IMR-90 (cell line): ENCODE data around the gene EDC4. TPM values are rescaled to one million over a fixed set of nuclear protein-coding genes. Genes with fewer than 3 reads are reported as not detected.

Experiments
- ATAC-seq: fragments of 200-7000 bp; cut with Tn5 transposase; 2 replicates; pipeline ENCODE4 v1.9.1; 2020; ENCODE audit warnings: low read depth, mild to moderate bottlenecking, moderate library complexity
- BruUV-seq: library from RNA; stranded (reverse); fragments of 400-500 nt; replicated peaks from 2 replicates; lab custom pipeline; 2021; lab: Mats Ljungman, UMichigan
- CTCF ChIA-PET: fragments of 300-600 bp; formaldehyde crosslinking; extraction: SDS; loops from one replicate; lab custom pipeline; 2021; ENCODE audit warnings: antibody characterized with exemption; lab: Yijun Ruan, JAX
- POLR2A ChIA-PET: fragments of 300-600 bp; sonication (Branson Sonifier 250); formaldehyde crosslinking; loops from one replicate; lab custom pipeline; 2022; ENCODE audit warnings: antibody characterized with exemption; ENCODE audit not compliant: unreplicated experiment; lab: Charles Lee
- DNase-seq: peaks from one replicate; pipeline ENCODE4 v3.0.0; 2013
- H2AFZ ChIP-seq: replicated peaks from 2 replicates; pipeline ENCODE3; 2013; ENCODE audit warnings: low read length, mild to moderate bottlenecking; ENCODE audit not compliant: poor library complexity
- H2AK5ac ChIP-seq: 2 replicates; pipeline ENCODE4 v1.6.1; 2013; ENCODE audit warnings: low read depth, low read length, inconsistent platforms
- H2AK9ac ChIP-seq: replicated peaks from 2 replicates; pipeline ENCODE3; 2013; ENCODE audit warnings: mild to moderate bottlenecking, low read depth, low read length, moderate library complexity; ENCODE audit not compliant: poor library complexity
- H2BK120ac ChIP-seq: 2 replicates; pipeline ENCODE4 v1.6.1; 2013; ENCODE audit warnings: low read depth, low read length, inconsistent platforms
- H2BK15ac ChIP-seq: 3 replicates; pipeline ENCODE4 v1.6.1; 2013; ENCODE audit warnings: low read depth, low read length, inconsistent platforms
- H2BK20ac ChIP-seq: 2 replicates; pipeline ENCODE4 v1.6.1; 2013; ENCODE audit warnings: low read depth, mild to moderate bottlenecking, inconsistent platforms, low read length, moderate library complexity
- H2BK5ac ChIP-seq: 2 replicates; pipeline ENCODE4 v1.6.1; 2013; ENCODE audit warnings: mild to moderate bottlenecking, low read depth, low read length, inconsistent platforms; ENCODE audit not compliant: poor library complexity, severe bottlenecking
- H3K14ac ChIP-seq: replicated peaks from 2 replicates; pipeline ENCODE4 v1.6.1; 2013; ENCODE audit warnings: low read depth, low read length, inconsistent platforms
- H3K18ac ChIP-seq: 2 replicates; pipeline ENCODE4 v1.6.1; 2013; ENCODE audit warnings: low read depth, low read length, control low read depth
- H3K23ac ChIP-seq: 2 replicates; pipeline ENCODE4 v1.6.1; 2013; ENCODE audit warnings: low read depth, low read length, inconsistent platforms
- H3K27ac ChIP-seq: 2 replicates; pipeline ENCODE4 v1.5.1; 2013; ENCODE audit warnings: mild to moderate bottlenecking, control low read depth, low read length; ENCODE audit not compliant: insufficient read depth
- H3K27me3 ChIP-seq: 2 replicates; pipeline ENCODE4 v1.6.1; 2013; ENCODE audit warnings: low read length; ENCODE audit not compliant: control insufficient read depth, insufficient read depth
- H3K36me3 ChIP-seq: 2 replicates; pipeline ENCODE4 v1.6.1; 2013; ENCODE audit warnings: low read length, mixed read lengths; ENCODE audit not compliant: control insufficient read depth, insufficient read depth
- H3K4ac ChIP-seq: 2 replicates; pipeline ENCODE4 v1.6.1; 2013; ENCODE audit warnings: low read depth, low read length, inconsistent platforms
- H3K4me1 ChIP-seq: 2 replicates; pipeline ENCODE4 v1.6.1; 2013; ENCODE audit warnings: low read length, mixed read lengths; ENCODE audit not compliant: control insufficient read depth, insufficient read depth
- H3K4me2 ChIP-seq: 2 replicates; pipeline ENCODE4 v1.6.1; 2013; ENCODE audit warnings: low read depth, mild to moderate bottlenecking, control low read depth, low read length, moderate library complexity
- H3K4me3 ChIP-seq: 2 replicates; pipeline ENCODE4 v1.5.1; 2013; ENCODE audit warnings: low read depth, mild to moderate bottlenecking, control low read depth, low read length, moderate library complexity; ENCODE audit not compliant: insufficient read depth
- H3K56ac ChIP-seq: 2 replicates; pipeline ENCODE4 v1.6.1; 2013; ENCODE audit warnings: low read length, inconsistent platforms; ENCODE audit not compliant: insufficient read depth; ENCODE audit errors: extremely low read depth
- H3K79me1 ChIP-seq, 2 experiments: 2 replicates each; pipeline ENCODE4 v1.6.1; 2013; ENCODE audit warnings: low read length in 2 of 2, inconsistent platforms in 1 of 2, low read depth in 1 of 2
- H3K9ac ChIP-seq: 2 replicates; pipeline ENCODE4 v1.6.1; 2013; ENCODE audit warnings: low read depth, low read length, control low read depth
- H3K9me1 ChIP-seq: 2 replicates; pipeline ENCODE4 v1.6.1; 2013; ENCODE audit warnings: low read length, inconsistent platforms; ENCODE audit not compliant: insufficient read depth
- H3K9me3 ChIP-seq: 2 replicates; pipeline ENCODE4 v1.6.1; 2013; ENCODE audit warnings: low read length; ENCODE audit not compliant: control insufficient read depth, insufficient read depth
- H4K20me1 ChIP-seq: 2 replicates; pipeline ENCODE4 v1.6.1; 2013; ENCODE audit warnings: low read length, inconsistent platforms; ENCODE audit not compliant: insufficient read depth
- H4K5ac ChIP-seq: 2 replicates; pipeline ENCODE4 v1.6.1; 2013; ENCODE audit warnings: mild to moderate bottlenecking, low read depth, low read length, control low read depth
- H4K8ac ChIP-seq, 2 experiments: 2 replicates each; pipeline ENCODE4 v1.6.1; 2013; ENCODE audit warnings: low read depth in 2 of 2, low read length in 2 of 2, control low read depth in 1 of 2, inconsistent platforms in 1 of 2
- H4K91ac ChIP-seq: 2 replicates; pipeline ENCODE4 v1.6.1; 2013; ENCODE audit warnings: low read depth, low read length, inconsistent platforms; ENCODE audit not compliant: insufficient read depth
- BHLHE40 ChIP-seq: fragments of 150-350 bp; IDR thresholded peaks from 2 replicates; pipeline ENCODE4 v1.6.1; 2016; ENCODE audit warnings: mild to moderate bottlenecking, low read depth, low read length
- FOS ChIP-seq: fragments of 150-350 bp; IDR thresholded peaks from 2 replicates; pipeline ENCODE4 v1.6.1; 2016; ENCODE audit warnings: low read depth, low read length
- POLR2A ChIP-seq: IDR thresholded peaks from 2 replicates; pipeline ENCODE4 v1.6.1; 2012; ENCODE audit warnings: mild to moderate bottlenecking, low read depth, low read length
- RCOR1 ChIP-seq: IDR thresholded peaks from 2 replicates; pipeline ENCODE4 v1.6.1; 2012; ENCODE audit warnings: mild to moderate bottlenecking, low read length, improper control_type of control experiment; ENCODE audit not compliant: insufficient replicate concordance
- SMC3 ChIP-seq: fragments of 150-350 bp; IDR thresholded peaks from 2 replicates; pipeline ENCODE4 v1.6.1; 2016; ENCODE audit warnings: low read depth, mild to moderate bottlenecking, antibody characterized with exemption, low read length, moderate library complexity
- WGBS, 2 experiments: methylation state at CpG; one replicate each; pipeline versions ENCODE4 v1.1.5 to v1.1.7; 2013; ENCODE audit warnings: missing lambda C conversion rate in 2 of 2; ENCODE audit not compliant: insufficient read length in 1 of 2; ENCODE audit errors: extremely low coverage in 2 of 2; 5-methylcytosine and 5-hydroxymethylcytosine counted together
- dilution Hi-C: fragments of 300-500 bp; cut with HindIII; formaldehyde crosslinking; loops from one replicate; pipeline ENCODE4 v1.14.3; 2018; ENCODE audit warnings: low sequenced_read_pairs; ENCODE audit not compliant: unreplicated experiment
- in situ Hi-C: fragments of 300-500 bp; cut with MboI; formaldehyde crosslinking; loops from 3 replicates; pipeline ENCODE4 v1.14.3; 2019; ENCODE audit warnings: low sequenced_read_pairs, inconsistent platforms, mixed read lengths
- intact Hi-C: fragments of 100-400 bp; cut with micrococcal nuclease; formaldehyde crosslinking; loops from 2 replicates; pipeline ENCODE4 v1.10.0; 2022
- polyA plus RNA-seq, 3 experiments: library from polyadenylated mRNA; depleted of rRNA; stranded (reverse); fragments of >200 nt; gene quantifications; 2 replicates each; pipeline ENCODE4 v1.2.3, GENCODE V29; 2012; ENCODE audit warnings: low replicate concordance in 1 of 3
- total RNA-seq: library from RNA; depleted of rRNA; stranded (reverse); fragments of >200 nt; gene quantifications from 2 replicates; pipeline ENCODE4 v1.2.3, GENCODE V29; 2012
- TF ChIP-seq, protein P1 (sequence below): fragments of 150-350 bp; IDR thresholded peaks from 2 replicates; pipeline ENCODE4 v1.6.1; 2016; ENCODE audit warnings: low read depth, mild to moderate bottlenecking, low read length, moderate library complexity, borderline replicate concordance

Gene EDC4
- total and polyA plus RNA-seq, 2 of the 4 experiments (the other 2 are of a cell fraction): 33.2 to 64.0 TPM

DNA sequence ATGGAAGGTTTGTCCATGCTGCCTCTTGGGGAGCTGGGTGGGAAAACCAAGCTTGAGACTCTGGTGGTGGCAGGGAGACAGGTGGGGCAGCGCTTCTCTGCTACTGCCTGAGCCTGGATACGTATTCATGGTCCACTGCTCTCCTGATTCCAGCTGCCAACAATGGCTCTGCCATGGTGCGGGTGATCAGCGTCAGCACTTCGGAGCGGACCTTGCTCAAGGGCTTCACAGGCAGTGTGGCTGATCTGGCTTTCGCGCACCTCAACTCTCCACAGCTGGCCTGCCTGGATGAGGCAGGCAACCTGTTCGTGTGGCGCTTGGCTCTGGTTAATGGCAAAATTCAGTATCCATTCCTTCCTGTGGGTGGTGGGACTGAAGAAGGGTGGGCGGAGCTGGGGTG, 4.2 kb downstream of the EDC4 start:
- Histone ChIP-seq H3K27ac (no peak overlapping the region), H3K4me3 (no peak overlapping the region), H3K4me2 (no peak overlapping the region), H3K27me3 (no peaks in the 10 kb centered on the region), H3K36me3 (peaks cover 64% of the 10 kb centered on the region), H2AFZ (no peak overlapping the region), H3K4me1 (peaks cover 10% of the 10 kb centered on the region), H2BK20ac (no peak overlapping the region), H3K9me1 (peaks cover 18% of the 10 kb centered on the region), H3K23ac (no peak overlapping the region), H4K8ac (no peak overlapping the region), H2AK5ac (no peak overlapping the region), H3K9ac (no peak overlapping the region), H3K14ac (no peak overlapping the region), H3K56ac (no peak overlapping the region), H3K18ac (no peak overlapping the region), H2BK15ac (no peak overlapping the region), H2BK120ac (no peak overlapping the region), H3K4ac (no peak overlapping the region), H2AK9ac (no peak overlapping the region), H4K5ac (no peak overlapping the region), H4K91ac (no peak overlapping the region), H3K79me1 (peaks cover 24 to 57% of the 10 kb centered on the region in 2 experiments), H4K20me1 (peaks cover 44% of the 10 kb centered on the region), H3K9me3 (no peaks in the 10 kb centered on the region), H2BK5ac (no peak overlapping the region)
- intact Hi-C loops: no loop called here
- POLR2A ChIA-PET: no interaction called here
- BruUV-seq: no TSS peak
- no peak for ATAC-seq
- dilution Hi-C loops: no loop called here
- CTCF ChIA-PET: no interaction called here
- TF ChIP-seq POLR2A (no peak), FOS (no peak), SMC3 (no peak), BHLHE40 (no peak), RCOR1 (no peak)
- TF ChIP-seq, protein P1, sequence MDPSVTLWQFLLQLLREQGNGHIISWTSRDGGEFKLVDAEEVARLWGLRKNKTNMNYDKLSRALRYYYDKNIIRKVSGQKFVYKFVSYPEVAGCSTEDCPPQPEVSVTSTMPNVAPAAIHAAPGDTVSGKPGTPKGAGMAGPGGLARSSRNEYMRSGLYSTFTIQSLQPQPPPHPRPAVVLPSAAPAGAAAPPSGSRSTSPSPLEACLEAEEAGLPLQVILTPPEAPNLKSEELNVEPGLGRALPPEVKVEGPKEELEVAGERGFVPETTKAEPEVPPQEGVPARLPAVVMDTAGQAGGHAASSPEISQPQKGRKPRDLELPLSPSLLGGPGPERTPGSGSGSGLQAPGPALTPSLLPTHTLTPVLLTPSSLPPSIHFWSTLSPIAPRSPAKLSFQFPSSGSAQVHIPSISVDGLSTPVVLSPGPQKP: no peak
- WGBS, 2 experiments: 77% methylated on average over 2 of the region's 11 CpGs; no CpG with 5 or more reads in 1 of the 2 experiments
- in situ Hi-C loops: no loop called here
- DNase-seq: no peak
